ENCODE data around the gene SBDS. TPM values are rescaled to one million over a fixed set of nuclear protein-coding genes. Genes with fewer than 3 reads are reported as not detected.

The SBDS gene
- total and polyA plus RNA-seq, 2 of the 4 experiments (the other 2 are of a cell fraction), result 43.0 to 65.7 TPM

GRCh38 chr7:66950311-66950710 lies 45.1 kb downstream of the SBDS start:
- peaks cover 52% of the 10 kb centered on the region for H3K36me3 ChIP-seq (ENCODE audit: control insufficient read depth, insufficient read depth, low read length)
- H3K27ac ChIP-seq (ENCODE audit: insufficient read depth, low read length), result no peak overlapping the region
- no peak overlapping the region for H3K4me2 ChIP-seq (ENCODE audit: low read depth, low read length)
- H2BK15ac ChIP-seq (ENCODE audit: low read depth, low read length), result no peak overlapping the region
- no peak overlapping the region for H3K4me3 ChIP-seq (ENCODE audit: insufficient read depth, low read depth, low read length)
- peak; percentile 20 for DNase-seq
- no peak overlapping the region for H2BK20ac ChIP-seq (ENCODE audit: low read depth, low read length)
- peaks cover 17 to 46% of the 10 kb centered on the region in 2 experiments for H3K79me1 ChIP-seq (ENCODE audit: low read depth in 1 of 2, low read length in 2 of 2)
- no peak overlapping the region for H2AFZ ChIP-seq (replicated peaks; ENCODE audit: low read length, poor library complexity)
- H2AK5ac ChIP-seq (ENCODE audit: low read depth, low read length), result no peak overlapping the region
- ATAC-seq (ENCODE audit: low read depth), result no peak
- ChIA-PET CTCF (interaction anchor here (0.7 kb wide), 1 partner anchor 22 kb away, joined by 3 read pairs; no protein-coding TSS in a partner anchor), POLR2A (ENCODE audit: unreplicated experiment) (no interaction called here)
- no peak overlapping the region for H4K5ac ChIP-seq (ENCODE audit: low read depth, low read length)
- no peak overlapping the region for H3K23ac ChIP-seq (ENCODE audit: low read depth, low read length)
- no CpG with 5 or more reads among the region's 3 CpGs for WGBS, 2 experiments (ENCODE audit: extremely low coverage in 2 of 2, insufficient read length in 1 of 2)
- no peak overlapping the region for H4K91ac ChIP-seq (ENCODE audit: insufficient read depth, low read depth, low read length)
- no peak overlapping the region for H4K8ac ChIP-seq (ENCODE audit: low read depth in 2 of 2, low read length in 2 of 2)
- TF ChIP-seq SMC3 (IDR thresholded peaks at IDR 0.05; ENCODE audit: low read depth, low read length) (no peak), MAZ (IDR thresholded peaks at IDR 0.05; ENCODE audit: borderline replicate concordance, low read depth, low read length) (no peak), RCOR1 (IDR thresholded peaks at IDR 0.05; ENCODE audit: insufficient replicate concordance, low read length) (no peak), MXI1 (IDR thresholded peaks at IDR 0.05; ENCODE audit: borderline replicate concordance, low read depth, low read length) (no peak), CEBPB (IDR thresholded peaks at IDR 0.05; ENCODE audit: low read depth, low read length) (no peak), CTCF (conservative IDR thresholded peaks at IDR 0.05; ENCODE audit: low read depth, low read length) (no peak), POLR2A (IDR thresholded peaks at IDR 0.05; ENCODE audit: low read depth, low read length) (no peak), CHD1 (IDR thresholded peaks at IDR 0.05; ENCODE audit: low read depth, low read length) (no peak), MAFK (IDR thresholded peaks at IDR 0.05; ENCODE audit: low read depth, low read length) (no peak)
- H3K9ac ChIP-seq (ENCODE audit: low read depth, low read length), result no peak overlapping the region
- H3K56ac ChIP-seq (ENCODE audit: extremely low read depth, insufficient read depth, low read length), result no peak overlapping the region
- H3K14ac ChIP-seq (replicated peaks; ENCODE audit: low read depth, low read length), result no peak overlapping the region
- no TSS peak for BruUV-seq (replicated peaks)
- no peak overlapping the region for H2BK120ac ChIP-seq (ENCODE audit: low read depth, low read length)
- peaks cover 10% of the 10 kb centered on the region; the same call in 1 of the 2 replicates for H3K9me1 ChIP-seq (ENCODE audit: insufficient read depth, low read length)
- peaks cover 8% of the 10 kb centered on the region for H3K4me1 ChIP-seq (ENCODE audit: control insufficient read depth, insufficient read depth, low read length)
- no peak overlapping the region for H2BK5ac ChIP-seq (ENCODE audit: low read depth, low read length, poor library complexity, severe bottlenecking)
- H2AK9ac ChIP-seq (replicated peaks; ENCODE audit: low read depth, low read length, poor library complexity), result no peak overlapping the region
- dilution Hi-C loops (cut with HindIII; ENCODE audit: low sequenced_read_pairs, unreplicated experiment), result no loop called here
- in situ Hi-C loops (cut with MboI; ENCODE audit: low sequenced_read_pairs), result no loop called here
- no peak overlapping the region for H3K18ac ChIP-seq (ENCODE audit: low read depth, low read length)
- intact Hi-C loops (cut with micrococcal nuclease), result no loop called here
- H3K4ac ChIP-seq (ENCODE audit: low read depth, low read length), result no peak overlapping the region
- 0 out of 2 replicates have a peak, but pooled peaks cover 8% of the 10 kb centered on the region for H4K20me1 ChIP-seq (ENCODE audit: insufficient read depth, low read length)
- no peaks in the 10 kb centered on the region for H3K27me3 ChIP-seq (ENCODE audit: control insufficient read depth, insufficient read depth, low read length)
- no peaks in the 10 kb centered on the region for H3K9me3 ChIP-seq (ENCODE audit: control insufficient read depth, insufficient read depth, low read length)

All from IMR-90 (cell line).